HepG2 (cell line): ENCODE results near the gene ZIC2. TPM values are rescaled to one million over a fixed set of nuclear protein-coding genes. Genes with fewer than 3 reads are reported as not detected.
A peak's percentile ranks its signal among the peaks of the same experiment; 100 is the strongest.

Source experiments
- AGO2 ChIP-seq: fragments of 200-400 bp; formaldehyde crosslinking; optimal IDR thresholded peaks from 2 replicates; pipeline ENCODE3; 2017; ENCODE audit warnings: mild to moderate bottlenecking, low read depth, low read length, moderate library complexity
- DMAP1 ChIP-seq: IDR thresholded peaks from 2 replicates; pipeline ENCODE4 v1.6.1; 2016
- EZH2 ChIP-seq: conservative IDR thresholded peaks from 2 replicates; pipeline ENCODE4 v1.6.1; 2012; ENCODE audit warnings: mild to moderate bottlenecking, low read depth, low read length, moderate library complexity
- GLI4 ChIP-seq: sonication (generic); formaldehyde crosslinking; IDR thresholded peaks from 2 replicates; pipeline ENCODE4 v1.5.1; 2020; ENCODE audit warnings: missing genetic modification reagents, mild to moderate bottlenecking, moderate library complexity, borderline replicate concordance
- KAT8 ChIP-seq: IDR thresholded peaks from 2 replicates; pipeline ENCODE4 v1.6.1; 2016; ENCODE audit warnings: missing genetic modification reagents, missing compliant biosample characterization
- ZBTB20 ChIP-seq: sonication (generic); formaldehyde crosslinking; IDR thresholded peaks from 2 replicates; pipeline ENCODE4 v1.8.1; 2023; ENCODE audit warnings: missing genetic modification reagents, low read depth, mild to moderate bottlenecking, borderline replicate concordance
- ZNF670 ChIP-seq: sonication (generic); formaldehyde crosslinking; IDR thresholded peaks from 2 replicates; pipeline ENCODE4 v1.8.0; 2022; ENCODE audit warnings: mild to moderate bottlenecking, missing genetic modification reagents, borderline replicate concordance
- ZNF713 ChIP-seq: sonication (generic); formaldehyde crosslinking; IDR thresholded peaks from 2 replicates; pipeline ENCODE4 v1.4.0; 2020; ENCODE audit warnings: mild to moderate bottlenecking, missing genetic modification reagents
- ZNF788 ChIP-seq: sonication (generic); formaldehyde crosslinking; IDR thresholded peaks from 2 replicates; pipeline ENCODE4 v1.5.0; 2020; ENCODE audit warnings: mild to moderate bottlenecking, missing genetic modification reagents, borderline replicate concordance
- ZSCAN22 ChIP-seq: sonication (generic); formaldehyde crosslinking; IDR thresholded peaks from 2 replicates; pipeline ENCODE4 v1.4.0; 2020; ENCODE audit warnings: mild to moderate bottlenecking, missing genetic modification reagents
- ZSCAN30 ChIP-seq: sonication (generic); formaldehyde crosslinking; IDR thresholded peaks from 2 replicates; pipeline ENCODE4 v1.5.0; 2020; ENCODE audit warnings: mild to moderate bottlenecking, missing genetic modification reagents
- polyA plus RNA-seq, 8 experiments: library from polyadenylated mRNA; depleted of rRNA in 3 of 8; stranded (reverse) in 7 of 8; unstranded in 1 of 8; fragments of >200 nt; fragmentation: Illumina TruSeq in 4 of 8; extraction: Trizol in 4 of 8; gene quantifications; 2 replicates each; pipeline versions ENCODE4 v1.2.1 to v1.2.3, GENCODE V29; 2011 to 2016; ENCODE audit warnings: low read depth in 4 of 8, missing spikeins in 1 of 8, mixed read lengths in 1 of 8; ENCODE audit not compliant: insufficient read depth in 1 of 8
- total RNA-seq, 5 experiments: library from RNA; depleted of rRNA; stranded (reverse); fragments of >200 nt; fragmentation: Illumina TruSeq; extraction: Trizol; gene quantifications; 2 replicates each; pipeline ENCODE4 v1.2.3, GENCODE V29; 2016; ENCODE audit warnings: low read depth in 1 of 5
- TF ChIP-seq, protein P1 (sequence below): sonication (generic); formaldehyde crosslinking; IDR thresholded peaks from 2 replicates; pipeline ENCODE4 v1.5.1; 2020; ENCODE audit warnings: mild to moderate bottlenecking, missing genetic modification reagents, borderline replicate concordance
- TF ChIP-seq, protein P2 (sequence below), 2 experiments: sonication (generic) in 1 of 2; formaldehyde crosslinking in 1 of 2; IDR thresholded peaks; 2 replicates each; pipeline versions ENCODE4 v1.4.0 to v1.6.1; 2018 to 2020; ENCODE audit warnings: missing genetic modification reagents in 2 of 2, borderline replicate concordance in 1 of 2, low read depth in 1 of 2, mild to moderate bottlenecking in 1 of 2, missing biosample characterization in 1 of 2
- TF ChIP-seq, protein P3 (sequence below): IDR thresholded peaks from 2 replicates; pipeline ENCODE4 v1.6.1; 2018; ENCODE audit warnings: missing genetic modification reagents, mild to moderate bottlenecking, missing compliant biosample characterization
- TF ChIP-seq, protein P4 (sequence below): sonication (generic); formaldehyde crosslinking; IDR thresholded peaks from 2 replicates; pipeline ENCODE4 v1.4.0; 2020; ENCODE audit warnings: mild to moderate bottlenecking, low read depth, missing genetic modification reagents

ZIC2 gene
- total and polyA plus RNA-seq, 2 of the 13 experiments (the other 11 are each of a cell fraction or from before 2014, with no cell fraction given) = 0.13 TPM; not detected in 1

DNA sequence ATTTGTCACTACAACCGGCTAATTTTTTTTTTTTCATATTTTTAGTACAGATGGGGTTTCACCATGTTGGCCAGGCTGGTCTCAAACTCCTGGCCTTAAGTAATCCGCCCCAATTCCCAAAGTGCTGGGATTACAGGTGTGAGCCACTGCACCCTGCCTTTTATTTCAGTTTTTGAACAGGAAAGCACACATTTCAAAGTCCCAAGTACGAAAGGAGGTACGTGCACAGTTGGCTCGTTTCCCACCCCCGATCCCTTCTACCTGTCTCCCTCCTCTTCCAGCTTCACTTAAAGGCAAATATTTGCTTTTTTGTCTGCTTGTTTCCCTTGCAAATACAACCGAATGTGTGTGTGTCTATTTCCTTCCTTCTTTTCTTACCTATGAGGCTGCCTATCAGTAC, 40.5 kb upstream of the ZIC2 start (continued):
- TF ChIP-seq, protein P1, sequence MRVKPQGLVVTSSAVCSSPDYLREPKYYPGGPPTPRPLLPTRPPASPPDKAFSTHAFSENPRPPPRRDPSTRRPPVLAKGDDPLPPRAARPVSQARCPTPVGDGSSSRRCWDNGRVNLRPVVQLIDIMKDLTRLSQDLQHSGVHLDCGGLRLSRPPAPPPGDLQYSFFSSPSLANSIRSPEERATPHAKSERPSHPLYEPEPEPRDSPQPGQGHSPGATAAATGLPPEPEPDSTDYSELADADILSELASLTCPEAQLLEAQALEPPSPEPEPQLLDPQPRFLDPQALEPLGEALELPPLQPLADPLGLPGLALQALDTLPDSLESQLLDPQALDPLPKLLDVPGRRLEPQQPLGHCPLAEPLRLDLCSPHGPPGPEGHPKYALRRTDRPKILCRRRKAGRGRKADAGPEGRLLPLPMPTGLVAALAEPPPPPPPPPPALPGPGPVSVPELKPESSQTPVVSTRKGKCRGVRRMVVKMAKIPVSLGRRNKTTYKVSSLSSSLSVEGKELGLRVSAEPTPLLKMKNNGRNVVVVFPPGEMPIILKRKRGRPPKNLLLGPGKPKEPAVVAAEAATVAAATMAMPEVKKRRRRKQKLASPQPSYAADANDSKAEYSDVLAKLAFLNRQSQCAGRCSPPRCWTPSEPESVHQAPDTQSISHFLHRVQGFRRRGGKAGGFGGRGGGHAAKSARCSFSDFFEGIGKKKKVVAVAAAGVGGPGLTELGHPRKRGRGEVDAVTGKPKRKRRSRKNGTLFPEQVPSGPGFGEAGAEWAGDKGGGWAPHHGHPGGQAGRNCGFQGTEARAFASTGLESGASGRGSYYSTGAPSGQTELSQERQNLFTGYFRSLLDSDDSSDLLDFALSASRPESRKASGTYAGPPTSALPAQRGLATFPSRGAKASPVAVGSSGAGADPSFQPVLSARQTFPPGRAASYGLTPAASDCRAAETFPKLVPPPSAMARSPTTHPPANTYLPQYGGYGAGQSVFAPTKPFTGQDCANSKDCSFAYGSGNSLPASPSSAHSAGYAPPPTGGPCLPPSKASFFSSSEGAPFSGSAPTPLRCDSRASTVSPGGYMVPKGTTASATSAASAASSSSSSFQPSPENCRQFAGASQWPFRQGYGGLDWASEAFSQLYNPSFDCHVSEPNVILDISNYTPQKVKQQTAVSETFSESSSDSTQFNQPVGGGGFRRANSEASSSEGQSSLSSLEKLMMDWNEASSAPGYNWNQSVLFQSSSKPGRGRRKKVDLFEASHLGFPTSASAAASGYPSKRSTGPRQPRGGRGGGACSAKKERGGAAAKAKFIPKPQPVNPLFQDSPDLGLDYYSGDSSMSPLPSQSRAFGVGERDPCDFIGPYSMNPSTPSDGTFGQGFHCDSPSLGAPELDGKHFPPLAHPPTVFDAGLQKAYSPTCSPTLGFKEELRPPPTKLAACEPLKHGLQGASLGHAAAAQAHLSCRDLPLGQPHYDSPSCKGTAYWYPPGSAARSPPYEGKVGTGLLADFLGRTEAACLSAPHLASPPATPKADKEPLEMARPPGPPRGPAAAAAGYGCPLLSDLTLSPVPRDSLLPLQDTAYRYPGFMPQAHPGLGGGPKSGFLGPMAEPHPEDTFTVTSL (CRISPR knock-in tag) = peak; percentile 94
- no peak for TF ChIP-seq DMAP1 (CRISPR knock-in tag)
- no peak for TF ChIP-seq EZH2
- TF ChIP-seq ZNF670 (CRISPR knock-in tag) = peak; percentile 74; the same call in 1 of the 2 replicates
- no peak for TF ChIP-seq ZSCAN30 (CRISPR knock-in tag)
- TF ChIP-seq KAT8 (CRISPR knock-in tag) = peak; percentile 52; the same call in 1 of the 2 replicates
- TF ChIP-seq, protein P2, sequence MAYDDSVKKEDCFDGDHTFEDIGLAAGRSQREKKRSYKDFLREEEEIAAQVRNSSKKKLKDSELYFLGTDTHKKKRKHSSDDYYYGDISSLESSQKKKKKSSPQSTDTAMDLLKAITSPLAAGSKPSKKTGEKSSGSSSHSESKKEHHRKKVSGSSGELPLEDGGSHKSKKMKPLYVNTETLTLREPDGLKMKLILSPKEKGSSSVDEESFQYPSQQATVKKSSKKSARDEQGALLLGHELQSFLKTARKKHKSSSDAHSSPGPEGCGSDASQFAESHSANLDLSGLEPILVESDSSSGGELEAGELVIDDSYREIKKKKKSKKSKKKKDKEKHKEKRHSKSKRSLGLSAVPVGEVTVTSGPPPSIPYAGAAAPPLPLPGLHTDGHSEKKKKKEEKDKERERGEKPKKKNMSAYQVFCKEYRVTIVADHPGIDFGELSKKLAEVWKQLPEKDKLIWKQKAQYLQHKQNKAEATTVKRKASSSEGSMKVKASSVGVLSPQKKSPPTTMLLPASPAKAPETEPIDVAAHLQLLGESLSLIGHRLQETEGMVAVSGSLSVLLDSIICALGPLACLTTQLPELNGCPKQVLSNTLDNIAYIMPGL (CRISPR knock-in tag; IDR thresholded peaks at IDR 0.05; ENCODE audit: borderline replicate concordance in 1 of 2, low read depth in 1 of 2) = 0 out of 4 replicates have a peak, but pooled peaks of 1 of the 2 experiments have one; percentile 20
- TF ChIP-seq, protein P3, sequence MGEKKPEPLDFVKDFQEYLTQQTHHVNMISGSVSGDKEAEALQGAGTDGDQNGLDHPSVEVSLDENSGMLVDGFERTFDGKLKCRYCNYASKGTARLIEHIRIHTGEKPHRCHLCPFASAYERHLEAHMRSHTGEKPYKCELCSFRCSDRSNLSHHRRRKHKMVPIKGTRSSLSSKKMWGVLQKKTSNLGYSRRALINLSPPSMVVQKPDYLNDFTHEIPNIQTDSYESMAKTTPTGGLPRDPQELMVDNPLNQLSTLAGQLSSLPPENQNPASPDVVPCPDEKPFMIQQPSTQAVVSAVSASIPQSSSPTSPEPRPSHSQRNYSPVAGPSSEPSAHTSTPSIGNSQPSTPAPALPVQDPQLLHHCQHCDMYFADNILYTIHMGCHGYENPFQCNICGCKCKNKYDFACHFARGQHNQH (CRISPR knock-in tag) = peak; percentile 96
- TF ChIP-seq ZBTB20 = peak; percentile 87; the same call in 1 of the 2 replicates
- TF ChIP-seq ZSCAN22 (CRISPR knock-in tag) = no peak
- peak; percentile 38; the same call in 1 of the 2 replicates for TF ChIP-seq ZNF788
- no peak for TF ChIP-seq ZNF713 (CRISPR knock-in tag)
- TF ChIP-seq, protein P4, sequence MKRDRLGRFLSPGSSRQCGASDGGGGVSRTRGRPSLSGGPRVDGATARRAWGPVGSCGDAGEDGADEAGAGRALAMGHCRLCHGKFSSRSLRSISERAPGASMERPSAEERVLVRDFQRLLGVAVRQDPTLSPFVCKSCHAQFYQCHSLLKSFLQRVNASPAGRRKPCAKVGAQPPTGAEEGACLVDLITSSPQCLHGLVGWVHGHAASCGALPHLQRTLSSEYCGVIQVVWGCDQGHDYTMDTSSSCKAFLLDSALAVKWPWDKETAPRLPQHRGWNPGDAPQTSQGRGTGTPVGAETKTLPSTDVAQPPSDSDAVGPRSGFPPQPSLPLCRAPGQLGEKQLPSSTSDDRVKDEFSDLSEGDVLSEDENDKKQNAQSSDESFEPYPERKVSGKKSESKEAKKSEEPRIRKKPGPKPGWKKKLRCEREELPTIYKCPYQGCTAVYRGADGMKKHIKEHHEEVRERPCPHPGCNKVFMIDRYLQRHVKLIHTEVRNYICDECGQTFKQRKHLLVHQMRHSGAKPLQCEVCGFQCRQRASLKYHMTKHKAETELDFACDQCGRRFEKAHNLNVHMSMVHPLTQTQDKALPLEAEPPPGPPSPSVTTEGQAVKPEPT (CRISPR knock-in tag) = no peak
- TF ChIP-seq AGO2 = no peak
- TF ChIP-seq GLI4 (CRISPR knock-in tag) = no peak
